ENCODE data around the gene ADAMTS12.

The ADAMTS12 gene

GRCh38 chr5:33753704-33754103, 138.1 kb downstream of the ADAMTS12 start:
- DNase-seq = no peak

- no peak for DNase-seq
Observed at GRCh38 chr5:33748754-33749153, 143.0 kb downstream of the ADAMTS12 start.

- no peak for DNase-seq
Observed at GRCh38 chr5:33745101-33745770, 146.6 kb downstream of the ADAMTS12 start.

GRCh38 chr5:33743099-33743498, 148.7 kb downstream of the ADAMTS12 start:
- no peak for DNase-seq

- no peak for DNase-seq
Observed at GRCh38 chr5:33742181-33742580, 149.6 kb downstream of the ADAMTS12 start.

- no peak for DNase-seq
Observed at GRCh38 chr5:33738967-33739366, 152.8 kb downstream of the ADAMTS12 start.

GRCh38 chr5:33738097-33738496, 153.7 kb downstream of the ADAMTS12 start:
- no peak for DNase-seq

GRCh38 chr5:33737697-33738096, 154.1 kb downstream of the ADAMTS12 start:
- DNase-seq = no peak

GRCh38 chr5:33737284-33737683, 154.5 kb downstream of the ADAMTS12 start:
- DNase-seq = no peak

- peak; percentile 59 for DNase-seq
Observed at GRCh38 chr5:33736510-33736909, 155.3 kb downstream of the ADAMTS12 start.

GRCh38 chr5:33735072-33735471, 156.7 kb downstream of the ADAMTS12 start:
- no peak for DNase-seq

GRCh38 chr5:33734537-33734936, 157.3 kb downstream of the ADAMTS12 start:
- no peak for DNase-seq

GRCh38 chr5:33733225-33733624, 158.6 kb downstream of the ADAMTS12 start:
- no peak for DNase-seq

- DNase-seq = peak; percentile 62
Observed at GRCh38 chr5:33726422-33727165, 165.2 kb downstream of the ADAMTS12 start.

GRCh38 chr5:33725806-33726205, 166.0 kb downstream of the ADAMTS12 start:
- DNase-seq = no peak

GRCh38 chr5:33721491-33722200, 170.1 kb downstream of the ADAMTS12 start:
- no peak for DNase-seq

GRCh38 chr5:33720176-33720575, 171.6 kb downstream of the ADAMTS12 start:
- no peak for DNase-seq

- DNase-seq = no peak
Observed at GRCh38 chr5:33719769-33720168, 172.0 kb downstream of the ADAMTS12 start.

GRCh38 chr5:33715661-33716060, 176.1 kb downstream of the ADAMTS12 start:
- DNase-seq = no peak

GRCh38 chr5:33713136-33713765, 178.5 kb downstream of the ADAMTS12 start:
- DNase-seq = no peak

GRCh38 chr5:33712664-33713063, 179.1 kb downstream of the ADAMTS12 start:
- DNase-seq = no peak

GRCh38 chr5:33711094-33711679, 180.6 kb downstream of the ADAMTS12 start:
- DNase-seq = no peak

- DNase-seq = no peak
Observed at GRCh38 chr5:33702867-33703266, 188.9 kb downstream of the ADAMTS12 start.

Measured in NCI-H226 (cell line).